ENCODE measurements around the gene TSPAN4.

The TSPAN4 gene

GRCh38 chr11:824292-824880 lies 18.3 kb upstream of the TSPAN4 start:
- no peak for DNase-seq (ENCODE audit: low spot score)

- DNase-seq (ENCODE audit: low spot score): no peak
These were observed 17.7 kb upstream of the TSPAN4 start for GRCh38 chr11:824942-825341.

DNA sequence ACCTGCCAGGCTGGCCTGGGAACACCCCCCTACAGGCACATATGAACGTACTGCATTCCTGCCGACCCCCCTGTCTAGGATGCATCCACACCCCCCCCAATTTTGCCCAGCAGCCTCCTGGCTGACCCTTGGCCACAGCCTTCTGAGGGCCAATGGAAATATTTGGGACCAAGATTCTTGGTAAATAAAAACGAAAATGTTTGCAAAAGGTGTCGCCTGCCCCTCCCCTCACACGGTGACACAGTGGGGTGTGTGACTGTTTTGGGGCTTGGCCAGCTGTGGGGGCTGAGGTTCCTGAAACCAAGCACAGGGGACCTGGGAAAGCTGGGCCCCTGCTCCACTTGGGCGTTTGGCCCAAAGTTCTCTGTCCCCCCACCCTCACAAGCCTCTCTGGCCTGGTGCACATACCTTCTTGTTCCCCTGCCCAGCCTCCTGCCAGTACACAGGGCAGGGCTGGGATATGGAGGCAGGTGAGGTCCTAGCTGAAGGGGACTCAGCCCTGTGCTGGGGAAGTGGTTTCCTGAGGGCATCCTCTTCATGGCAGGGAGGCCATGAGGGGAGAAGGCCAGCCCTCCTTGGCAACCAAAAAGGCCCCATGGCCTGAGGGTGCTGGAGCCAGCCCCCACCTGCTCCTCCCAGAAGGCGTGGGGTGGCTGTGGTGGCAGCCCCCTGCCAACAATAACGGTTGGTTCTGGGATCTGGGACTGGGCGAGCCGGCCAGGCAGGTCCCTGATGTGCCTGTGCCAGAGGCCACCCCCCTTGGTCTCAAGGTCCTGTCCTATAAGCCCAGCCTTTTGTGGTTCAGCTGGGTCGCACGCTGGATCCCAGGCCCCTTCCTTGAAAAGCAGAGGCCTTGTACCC lies 17.1 kb upstream of the TSPAN4 start:
- DNase-seq (ENCODE audit: low spot score): no peak

GRCh38 chr11:826227-826621 lies 16.4 kb upstream of the TSPAN4 start:
- DNase-seq (ENCODE audit: low spot score): no peak

DNA sequence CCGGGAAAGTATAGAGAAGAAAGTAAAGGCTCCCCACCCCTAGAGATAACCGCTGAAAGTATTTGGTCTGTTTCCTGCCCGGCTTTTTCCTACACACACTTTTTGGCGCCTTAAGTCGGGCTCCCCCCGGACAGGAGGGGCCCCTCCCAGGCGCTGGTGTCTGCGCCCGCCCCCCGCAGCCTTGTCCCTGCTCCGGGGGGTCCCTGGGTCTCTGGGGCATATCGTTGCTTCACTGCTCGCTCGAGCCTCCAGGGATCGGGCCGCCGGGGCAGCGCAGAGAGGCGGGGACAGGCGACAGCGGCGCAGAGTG lies 15.9 kb upstream of the TSPAN4 start:
- no peak for DNase-seq (ENCODE audit: low spot score)

DNA sequence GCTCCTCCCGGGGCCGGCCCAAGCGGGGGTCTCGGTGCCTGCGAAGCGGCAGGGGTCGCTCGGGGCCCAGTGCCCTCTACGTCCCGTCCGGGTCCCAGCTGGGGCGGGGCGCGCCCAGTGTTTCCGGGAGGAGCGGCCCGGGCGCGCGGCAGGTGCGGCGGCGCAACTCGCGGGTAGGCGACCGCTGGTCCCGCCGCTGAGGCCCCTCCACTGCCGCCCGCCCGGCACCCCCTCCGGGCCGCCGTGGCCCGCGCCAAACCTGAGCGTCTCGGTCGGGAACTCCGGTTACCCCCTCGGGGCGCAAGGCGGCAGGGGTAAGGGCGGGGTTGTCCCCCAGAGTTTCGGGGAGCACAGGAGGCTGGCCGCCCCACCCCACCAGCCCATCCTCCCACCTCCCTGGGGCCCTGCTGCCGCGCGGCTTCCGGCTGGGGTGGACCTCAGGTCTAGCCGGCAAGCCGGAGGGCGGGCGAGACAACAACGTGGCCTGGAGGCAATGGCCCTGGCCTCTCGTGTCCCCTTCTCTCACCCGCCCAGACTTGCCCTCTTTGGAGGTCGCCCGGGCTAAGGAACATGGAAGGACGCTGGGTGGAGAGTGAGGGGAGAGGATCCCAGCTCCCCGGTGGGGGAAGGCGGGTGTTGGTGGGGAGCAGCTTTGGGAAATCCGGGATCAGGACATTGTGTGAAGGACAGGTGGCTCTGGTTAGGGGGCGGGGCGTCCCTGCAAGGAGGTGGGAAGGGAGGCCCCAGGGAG lies 15.3 kb upstream of the TSPAN4 start:
- DNase-seq (ENCODE audit: low spot score): no peak

DNA sequence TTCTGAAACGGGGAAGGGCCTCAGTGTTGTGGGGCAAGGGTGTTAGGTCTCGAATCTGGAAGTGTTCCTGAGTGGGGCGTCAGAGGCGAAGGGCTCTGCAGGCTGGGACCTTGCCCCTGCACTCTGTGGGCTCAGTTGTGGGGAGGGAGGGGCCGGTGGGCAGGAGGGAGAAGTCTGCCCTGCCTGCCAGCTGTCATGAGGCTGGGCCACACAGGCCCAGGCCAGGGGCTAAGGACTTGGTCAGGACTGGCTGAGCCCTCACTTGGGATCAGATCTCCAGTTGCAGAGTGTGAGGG lies 14.8 kb upstream of the TSPAN4 start, which contains the start of gene CRACR2B:
Gene CRACR2B (plus strand): TSS at position 23 of the 296 bp plus-strand sequence. CDS start 689 bp downstream, outside the sequence.
- DNase-seq (ENCODE audit: low spot score): no peak

DNA sequence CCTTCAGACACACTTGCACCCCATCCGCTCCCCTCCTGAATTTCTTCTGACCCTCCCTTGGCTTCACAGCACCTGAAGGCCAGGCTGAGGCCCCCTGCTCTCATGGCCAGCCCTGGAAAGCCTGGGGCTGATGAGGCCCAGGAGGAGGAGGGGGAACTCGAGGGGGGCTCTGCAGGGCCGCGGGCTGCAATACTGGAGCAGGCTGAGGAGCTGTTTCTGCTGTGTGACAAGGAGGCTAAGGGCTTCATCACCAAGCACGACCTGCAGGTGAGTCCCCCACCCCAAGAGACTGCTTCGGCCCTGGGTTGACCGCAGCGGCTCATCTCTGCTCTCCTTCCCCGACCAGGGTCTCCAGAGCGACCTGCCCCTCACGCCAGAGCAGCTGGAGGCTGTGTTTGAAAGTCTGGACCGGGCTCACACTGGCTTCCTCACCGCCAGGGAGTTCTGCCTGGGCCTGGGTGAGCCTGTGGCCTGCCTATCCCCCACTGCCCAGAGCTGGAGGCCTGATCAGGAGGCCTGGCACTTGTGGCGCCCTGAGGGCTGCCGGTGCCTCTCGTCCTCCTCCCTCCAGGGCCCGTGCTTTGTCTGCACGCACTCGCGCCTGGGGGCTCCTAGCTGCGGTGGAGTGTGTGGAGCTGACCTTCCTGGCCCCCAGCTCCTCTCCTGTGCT lies 14.0 kb upstream of the TSPAN4 start:
- no peak for DNase-seq (ENCODE audit: low spot score)

GRCh38 chr11:829176-829846 lies 13.3 kb upstream of the TSPAN4 start:
- DNase-seq (ENCODE audit: low spot score): no peak

- no peak for DNase-seq (ENCODE audit: low spot score)
These were observed 12.8 kb upstream of the TSPAN4 start for GRCh38 chr11:829847-830294.

- DNase-seq (ENCODE audit: low spot score): peak; percentile 88
These were observed 12.1 kb upstream of the TSPAN4 start for GRCh38 chr11:830295-831117.

- no peak for DNase-seq (ENCODE audit: low spot score)
These were observed 11.4 kb upstream of the TSPAN4 start for GRCh38 chr11:831118-831864.

GRCh38 chr11:831961-832528 lies 10.6 kb upstream of the TSPAN4 start:
- no peak for DNase-seq (ENCODE audit: low spot score)

DNA sequence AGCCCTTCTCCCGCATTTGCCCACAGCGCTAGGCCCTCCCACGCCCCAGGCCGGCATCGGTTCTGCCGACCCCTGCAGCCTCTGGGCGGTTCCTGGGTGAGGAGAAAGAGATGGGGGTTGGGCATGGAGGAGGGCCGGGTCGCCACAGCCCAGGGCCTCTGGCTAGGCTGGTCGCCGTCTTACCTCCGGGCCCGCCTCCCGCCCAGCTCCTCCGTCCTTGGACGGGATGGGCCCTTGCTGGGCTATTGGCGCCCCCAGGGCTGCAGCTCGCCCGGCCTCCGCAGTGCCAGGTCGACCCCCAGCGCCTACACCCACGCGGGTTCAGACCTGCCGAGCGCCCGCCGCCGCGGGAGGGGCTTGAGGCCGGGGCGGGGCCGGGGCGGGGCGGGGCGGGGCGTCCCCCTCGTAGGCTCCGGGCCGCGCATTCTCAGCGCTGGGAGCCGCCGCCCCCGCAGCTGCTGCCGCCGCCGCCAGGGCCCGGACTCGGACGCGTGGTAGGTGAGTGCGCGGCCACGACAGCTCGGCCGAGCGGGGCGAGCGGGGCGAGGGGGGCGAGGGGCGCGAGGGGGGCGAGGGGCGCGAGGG lies 10.0 kb upstream of the TSPAN4 start, which contains the start of gene CD151:
Gene CD151 (plus strand): TSS at position 424 of the 585 bp plus-strand sequence. CDS start 3,118 bp downstream, outside the sequence.
- no peak for DNase-seq (ENCODE audit: low spot score)

- no peak for DNase-seq (ENCODE audit: low spot score)
These were observed 9.4 kb upstream of the TSPAN4 start for GRCh38 chr11:833114-833791.

DNA sequence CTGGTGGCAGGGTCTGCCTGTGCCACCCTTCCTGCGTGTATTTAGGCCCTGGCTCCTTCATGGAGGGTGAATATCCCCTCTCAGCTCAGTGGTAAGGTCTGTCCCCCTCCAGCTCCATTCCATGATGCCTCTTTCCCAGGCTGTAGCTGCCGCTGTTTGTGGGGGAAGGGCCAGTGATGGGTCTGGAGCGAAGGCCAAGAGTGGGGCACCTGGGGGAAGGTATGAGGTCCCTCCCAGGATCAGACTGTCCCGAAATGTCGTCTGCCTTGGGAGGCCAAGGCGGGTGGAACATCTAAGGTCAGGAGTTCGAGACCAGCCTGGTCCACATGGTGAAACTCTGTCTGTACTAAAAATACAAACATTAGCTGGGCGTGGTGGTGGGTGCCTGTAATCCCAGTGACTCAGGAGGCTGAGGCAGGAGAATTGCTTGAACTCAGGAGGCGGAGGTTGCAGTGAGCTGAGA lies 8.8 kb upstream of the TSPAN4 start:
- DNase-seq (ENCODE audit: low spot score): no peak

DNA sequence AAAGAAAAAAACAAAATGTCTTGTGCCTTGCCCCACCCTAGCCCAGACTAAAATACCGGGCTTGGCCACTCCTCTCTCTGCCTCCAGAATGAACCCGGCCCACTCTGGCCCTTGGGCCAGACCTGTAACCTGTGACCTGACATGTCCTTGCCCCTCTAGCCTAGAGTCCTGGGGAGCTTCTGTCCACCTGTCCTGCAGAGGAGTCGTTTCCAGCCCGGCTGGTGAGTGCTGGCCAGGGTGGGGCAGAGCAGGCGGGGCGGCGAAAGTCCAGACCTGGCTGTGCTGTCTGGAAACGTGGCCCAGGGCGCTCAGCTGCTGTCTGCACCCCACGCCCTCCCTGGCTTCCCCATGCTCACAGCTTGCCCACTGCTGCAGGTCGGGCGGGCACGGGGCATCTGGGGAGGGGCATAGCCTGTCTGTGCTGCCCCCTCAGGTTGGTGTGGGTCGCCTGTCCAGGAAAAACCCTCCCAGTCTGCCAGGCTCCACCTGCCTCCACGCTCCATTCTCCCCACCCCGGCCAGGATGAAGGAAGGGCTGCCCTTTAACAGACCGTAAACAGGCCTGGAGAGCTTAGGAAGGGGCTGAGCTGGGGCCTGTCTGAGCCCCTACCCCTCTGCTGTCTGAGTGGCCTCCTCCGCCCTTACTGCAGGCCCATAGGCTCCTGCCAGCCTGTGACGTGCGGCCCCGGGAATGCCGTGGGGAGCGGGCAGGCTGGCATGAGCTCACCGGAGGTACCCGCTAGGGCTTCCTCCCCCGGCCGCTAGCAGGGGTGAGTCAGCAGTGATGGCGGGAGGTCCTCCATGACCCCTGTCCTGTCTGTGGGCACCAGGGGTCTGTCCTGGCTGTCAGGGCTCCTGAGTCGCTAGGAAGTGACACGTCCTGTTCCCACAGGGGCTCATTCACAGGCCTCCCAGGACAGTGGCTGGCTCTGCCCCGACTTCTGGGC lies 8.0 kb upstream of the TSPAN4 start:
- DNase-seq (ENCODE audit: low spot score): no peak

DNA sequence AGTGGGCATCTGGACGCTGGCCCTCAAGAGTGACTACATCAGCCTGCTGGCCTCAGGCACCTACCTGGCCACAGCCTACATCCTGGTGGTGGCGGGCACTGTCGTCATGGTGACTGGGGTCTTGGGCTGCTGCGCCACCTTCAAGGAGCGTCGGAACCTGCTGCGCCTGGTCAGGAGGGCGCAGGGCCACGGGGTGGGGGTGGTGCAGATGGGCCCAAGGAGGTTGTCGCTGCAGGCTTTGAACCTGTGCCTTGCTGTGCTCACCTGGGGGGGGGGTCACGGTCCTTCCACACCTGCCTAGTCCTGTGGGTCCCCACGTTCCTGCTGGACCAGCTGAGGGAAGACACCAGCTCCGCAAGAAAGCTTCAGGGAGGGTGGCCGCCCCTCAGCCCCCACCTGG lies 6.4 kb upstream of the TSPAN4 start:
- DNase-seq (ENCODE audit: low spot score): no peak
